AG08396 (cell line): Measurements from ENCODE around the gene MAGOHB.
"Not testable (repeated sequence)": the region's sequence is repeated elsewhere in the genome, so short reads cannot be mapped to it uniquely, and the experiment has no call there.

ENCODE experiments used
- DNase-seq: peaks from one replicate; pipeline ENCODE4 v3.0.0; 2012; ENCODE audit warnings: low spot score, mixed read lengths

MAGOHB gene

DNA sequence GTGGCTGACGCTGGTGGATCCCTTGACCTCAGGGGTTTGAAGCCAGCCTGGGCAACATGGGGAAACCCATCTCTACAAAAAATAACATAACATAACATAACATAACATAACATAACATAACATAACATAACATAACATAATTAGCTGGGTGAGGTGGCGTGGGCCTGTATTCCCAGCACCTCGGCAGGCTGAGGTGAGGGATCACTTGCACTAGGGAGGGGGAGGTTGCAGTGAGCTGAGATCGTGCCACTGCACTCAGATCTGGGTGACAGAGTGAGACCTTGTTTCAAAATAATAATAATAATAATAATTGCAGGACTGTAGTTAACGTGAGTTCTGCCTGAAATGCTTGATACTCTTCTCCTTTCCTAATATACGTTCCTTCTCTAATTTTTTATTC, 1.3 kb downstream of the MAGOHB start:
- no peak for DNase-seq

DNA sequence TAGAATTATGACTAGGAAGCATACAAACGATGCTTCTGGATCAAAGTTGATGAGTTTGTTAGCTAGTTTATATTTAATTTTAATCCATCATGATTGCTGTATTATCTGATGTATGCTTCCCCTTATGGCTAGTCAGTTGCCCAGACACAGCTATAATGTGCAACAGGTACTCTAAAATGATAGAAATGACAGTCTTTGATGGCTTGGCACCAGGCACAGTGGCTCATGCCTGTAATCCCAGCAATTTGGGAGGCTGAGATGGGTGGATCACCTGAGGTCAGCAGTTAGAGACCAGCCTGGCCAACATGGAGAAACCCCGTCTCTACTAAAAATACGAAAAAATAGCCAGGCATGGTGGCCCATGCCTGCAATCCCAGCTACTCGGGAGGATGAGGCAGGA, 2.2 kb downstream of the MAGOHB start:
- not testable (repeated sequence) for DNase-seq

DNA sequence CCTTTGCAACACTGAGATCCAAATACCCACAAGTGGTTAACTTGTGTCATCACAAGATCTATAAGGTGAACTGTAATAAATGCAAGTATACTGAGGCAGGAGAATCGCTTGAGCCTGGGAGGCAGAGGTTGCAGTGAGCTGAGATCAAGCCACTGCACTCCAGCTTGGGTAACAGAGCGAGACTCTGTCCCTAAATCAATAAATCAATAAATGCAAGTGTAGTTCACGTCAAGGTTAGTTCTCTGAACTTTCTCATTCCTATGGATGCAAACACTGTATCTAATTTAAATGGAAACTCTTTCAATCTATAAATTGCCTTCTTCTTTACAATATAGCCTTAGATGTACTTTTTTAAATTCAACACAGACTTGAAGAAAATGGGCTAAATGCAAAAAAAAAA, 3.2 kb downstream of the MAGOHB start:
- DNase-seq, result no peak

DNA sequence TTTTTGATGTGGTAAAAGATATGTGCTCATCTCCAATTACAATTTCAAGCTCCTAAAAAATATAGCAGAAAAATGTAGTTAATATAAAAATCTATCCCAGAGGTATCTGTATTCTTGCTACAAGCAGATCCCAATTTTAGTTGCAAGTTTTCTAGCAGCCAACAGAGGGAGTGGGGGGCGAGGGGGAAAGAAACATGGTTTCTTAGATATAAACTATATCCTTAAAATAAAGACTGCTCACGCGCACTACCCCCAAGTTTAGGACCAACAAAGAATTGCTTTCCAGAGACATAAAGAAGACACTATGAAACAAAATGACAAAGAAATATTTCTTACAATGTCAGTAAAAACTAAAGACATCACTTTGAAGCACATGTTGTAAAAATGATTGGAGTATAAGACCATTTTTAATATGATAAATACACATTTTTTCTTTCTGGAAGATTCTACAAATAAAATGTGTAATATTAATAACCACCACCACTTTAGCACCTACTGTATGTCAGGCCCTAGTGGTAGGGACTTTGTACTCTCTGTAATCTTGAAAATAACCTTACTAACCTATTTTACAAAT, 5.4 kb downstream of the MAGOHB start:
- DNase-seq, result no peak

DNA sequence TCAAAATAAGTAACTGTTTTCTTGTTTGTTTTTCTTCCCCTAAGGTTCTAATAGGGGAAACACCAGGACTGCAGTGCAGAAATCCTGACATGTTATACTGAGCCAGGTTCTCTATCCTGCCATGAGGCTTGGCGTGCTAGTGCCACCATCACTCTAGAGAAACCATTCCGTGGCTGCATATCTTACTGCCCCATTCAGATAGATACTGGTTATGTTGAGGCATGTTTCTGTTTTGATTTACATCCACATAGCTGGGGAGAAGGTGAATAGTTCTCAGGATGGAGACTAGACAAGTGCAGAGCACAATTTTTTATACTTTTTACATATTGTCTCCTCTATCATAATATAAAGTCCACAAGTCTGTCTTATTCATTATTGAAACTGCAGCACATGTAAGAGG, 11.5 kb downstream of the MAGOHB start:
- DNase-seq, result no peak

DNA sequence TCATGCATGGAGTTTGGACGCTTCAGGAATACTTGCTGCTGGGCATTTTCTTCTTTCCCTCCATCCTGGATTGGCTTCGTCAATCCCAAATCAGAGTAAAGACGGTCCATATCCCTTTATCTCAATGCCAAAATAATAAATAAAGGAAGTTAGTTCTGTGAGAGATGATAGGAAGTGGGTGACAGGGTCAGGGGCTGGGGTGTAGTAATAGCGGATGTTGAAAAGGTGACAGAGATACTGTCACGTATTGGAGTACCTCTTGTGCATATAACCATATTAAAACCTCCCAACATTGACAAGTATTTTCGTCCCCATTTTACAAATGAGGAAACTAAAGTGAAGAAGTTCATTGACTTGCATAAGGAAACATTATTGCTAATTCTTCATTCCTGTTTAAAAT, 12.4 kb downstream of the MAGOHB start:
- DNase-seq, result no peak

DNA sequence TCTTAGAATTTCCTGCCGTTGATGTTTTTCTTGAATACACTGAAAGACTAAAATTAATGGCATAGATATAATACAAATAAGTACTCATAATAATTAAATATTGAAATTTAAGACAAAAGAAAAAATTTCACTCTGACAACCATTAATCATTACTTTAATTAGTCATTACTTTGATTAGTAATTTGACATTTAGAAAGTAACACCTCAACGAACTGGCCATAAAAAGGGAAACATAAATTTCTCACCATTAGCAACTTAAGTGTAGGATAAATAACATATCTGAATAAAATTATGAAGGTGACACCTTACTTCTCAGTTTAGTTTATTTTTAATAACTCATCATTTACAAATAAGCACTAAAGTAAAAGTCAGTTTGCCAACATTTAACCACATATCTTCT, 17.5 kb downstream of the MAGOHB start:
- no peak for DNase-seq

DNA sequence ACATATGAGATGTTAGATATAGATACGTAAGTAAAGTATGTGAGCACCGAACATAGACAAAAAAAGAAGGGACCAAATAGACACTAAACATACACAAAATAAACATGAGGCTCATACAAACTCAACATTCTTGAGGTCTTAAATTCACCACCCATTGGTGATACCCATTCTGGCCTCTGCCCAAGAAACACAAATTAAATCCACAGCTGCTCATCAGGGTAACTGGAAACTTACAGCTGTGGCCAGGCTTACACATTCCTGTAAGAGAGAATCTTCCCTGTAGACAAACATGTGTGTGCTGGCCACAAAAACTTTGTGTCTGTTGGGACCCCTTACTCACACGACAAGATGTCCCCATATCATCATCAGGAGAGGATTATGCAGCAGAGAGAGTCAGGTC, 22.4 kb downstream of the MAGOHB start:
- no peak for DNase-seq

DNA sequence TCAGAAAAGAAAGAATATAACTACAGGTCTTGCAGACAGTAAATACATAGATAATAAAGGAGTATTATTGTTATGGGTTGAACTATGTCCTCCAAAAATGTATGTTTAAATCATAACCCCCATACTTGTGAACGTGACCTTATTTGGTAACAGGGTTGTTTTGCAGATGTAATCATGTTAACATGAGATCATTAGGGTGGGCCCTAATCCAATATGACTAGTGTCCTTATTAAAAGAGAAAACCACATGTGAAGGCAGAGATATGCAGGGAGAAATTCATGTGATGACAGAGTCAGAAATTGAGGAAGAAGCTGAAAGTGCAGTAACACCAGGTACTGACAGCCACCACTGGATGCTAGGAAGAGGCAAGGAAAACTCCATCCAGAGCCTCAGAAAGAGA, 29.0 kb downstream of the MAGOHB start:
- no peak for DNase-seq

DNA sequence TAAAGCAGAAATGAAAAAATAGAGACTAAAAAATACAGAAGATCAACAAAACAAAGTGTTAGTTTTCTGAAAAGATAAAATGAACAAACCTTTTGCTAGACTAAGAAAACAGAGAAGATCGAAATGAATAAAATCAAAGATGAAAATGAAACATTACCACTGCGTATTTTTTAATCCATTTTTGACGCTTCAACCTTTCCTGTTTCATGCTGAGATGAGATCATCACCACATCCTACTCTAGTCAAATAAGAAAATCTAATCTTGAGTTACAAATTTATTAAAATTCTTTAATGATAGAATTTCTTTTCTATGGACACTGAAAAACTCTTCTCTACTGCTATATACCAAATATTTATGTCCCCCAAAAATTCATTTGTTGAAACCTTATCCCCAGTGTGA, 30.7 kb downstream of the MAGOHB start:
- no peak for DNase-seq

DNA sequence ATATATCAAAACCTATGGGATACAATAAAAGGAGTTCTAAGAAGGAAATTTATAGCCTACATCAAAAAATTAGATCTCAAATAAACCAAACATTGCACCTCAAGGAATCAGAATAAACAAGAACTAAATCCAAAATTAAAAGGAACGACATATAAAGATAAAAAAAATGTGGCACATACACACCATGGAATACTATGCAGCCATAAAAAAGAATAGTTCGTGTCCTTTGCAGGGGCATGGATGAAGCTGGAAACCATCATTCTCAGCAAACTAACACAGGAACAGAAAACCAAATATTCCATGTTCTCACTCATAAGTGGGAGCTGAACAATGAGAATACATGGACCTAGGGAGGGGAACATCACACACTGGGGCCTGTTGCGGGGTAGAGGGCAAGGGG, 31.3 kb downstream of the MAGOHB start:
- not testable (repeated sequence) for DNase-seq

DNA sequence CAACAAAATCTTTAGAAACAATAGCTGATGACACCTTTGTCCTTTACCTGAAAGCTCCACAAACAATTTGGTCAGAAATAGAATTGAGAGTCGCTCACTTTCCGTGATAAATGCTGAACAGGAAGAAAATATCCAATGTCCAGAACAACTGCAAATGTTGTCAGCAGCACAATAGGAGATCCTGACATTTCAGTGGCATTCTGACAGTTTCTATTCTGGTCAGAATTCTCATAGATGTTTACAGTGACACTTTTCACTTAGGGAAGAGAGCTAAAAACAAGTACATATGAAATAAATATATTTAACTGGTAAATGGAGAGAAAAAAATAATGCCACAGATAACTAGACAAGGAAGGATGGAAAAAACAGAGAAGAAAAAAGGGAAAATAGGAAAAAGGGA, 39.1 kb downstream of the MAGOHB start:
- no peak for DNase-seq

DNA sequence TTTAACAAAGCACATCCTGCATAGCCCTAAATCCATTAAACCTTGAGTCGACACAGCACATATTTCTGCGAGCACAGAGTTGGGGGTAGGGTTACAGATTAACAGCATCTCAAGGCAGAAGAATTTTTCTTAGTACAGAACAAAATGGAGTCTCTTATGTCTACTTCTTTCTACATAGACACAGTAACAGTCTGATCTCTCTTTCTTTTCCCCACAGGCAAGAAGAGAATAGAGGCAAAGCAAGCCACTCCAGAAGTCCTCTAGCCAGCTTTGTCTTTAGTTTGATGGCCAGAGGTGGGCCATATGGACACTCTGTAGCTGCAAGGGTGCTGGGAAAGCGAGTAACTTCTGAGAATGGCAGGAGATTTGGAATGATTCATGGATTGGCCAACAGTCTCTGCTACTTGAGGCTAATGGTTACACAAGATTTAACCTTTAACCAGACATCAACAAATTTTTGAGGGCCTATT, 41.4 kb downstream of the MAGOHB start:
- DNase-seq, result peak; percentile 46

DNA sequence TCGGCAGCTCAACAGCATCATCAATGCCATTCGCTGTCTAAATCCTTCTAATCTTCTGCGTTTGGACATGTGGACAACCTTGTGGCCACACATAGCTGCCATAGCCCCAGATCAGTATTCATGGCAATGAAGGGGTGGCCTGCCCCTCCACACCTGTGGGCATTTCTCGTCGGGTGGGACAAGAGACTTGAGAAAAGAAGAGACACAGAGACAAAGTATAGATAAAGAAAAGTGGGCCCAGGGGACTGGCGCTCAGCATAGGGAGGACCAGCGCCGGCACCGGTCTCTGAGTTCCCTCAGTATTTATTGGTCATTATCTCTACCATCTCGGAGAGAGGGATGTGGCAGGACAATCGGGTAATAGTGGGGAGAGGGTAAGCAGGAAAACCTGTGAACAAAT, 42.3 kb downstream of the MAGOHB start:
- no peak for DNase-seq

DNA sequence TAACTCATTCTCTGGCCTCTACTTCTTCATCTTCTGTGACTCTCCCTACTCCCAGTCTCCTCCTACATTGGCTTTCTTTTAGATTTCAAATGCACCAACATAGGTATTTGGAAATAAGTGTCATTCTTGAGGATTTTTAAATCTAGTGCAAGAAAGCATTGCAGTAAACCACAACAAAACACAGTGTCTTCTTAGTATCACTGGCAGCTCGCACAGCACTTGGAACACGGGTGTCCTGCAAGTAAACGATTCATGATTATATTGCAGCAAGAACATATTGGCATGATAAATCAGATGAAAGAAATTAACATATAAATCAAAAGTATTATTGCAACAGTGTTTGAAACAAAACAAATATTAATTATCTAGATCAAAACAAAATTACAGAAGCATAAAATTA, 45.6 kb downstream of the MAGOHB start:
- DNase-seq, result no peak

DNA sequence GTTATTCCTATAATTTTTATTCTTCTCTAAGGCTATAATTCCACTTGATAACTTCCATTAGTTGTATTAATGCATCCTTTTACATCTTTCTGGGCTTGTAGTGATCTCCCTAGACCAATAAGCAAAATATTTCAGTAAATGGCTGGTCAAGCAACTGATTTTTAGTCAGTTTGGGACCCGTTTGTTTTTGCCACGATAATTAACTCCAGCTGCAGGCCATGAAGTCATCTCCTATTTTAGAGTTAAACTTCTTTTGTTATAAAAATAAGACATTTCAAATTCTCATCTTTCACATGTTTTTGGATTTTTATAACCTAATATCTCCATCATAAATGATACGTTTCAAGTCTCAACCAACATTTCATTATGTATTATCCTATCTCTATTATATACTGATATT, 49.4 kb downstream of the MAGOHB start:
- no peak for DNase-seq

DNA sequence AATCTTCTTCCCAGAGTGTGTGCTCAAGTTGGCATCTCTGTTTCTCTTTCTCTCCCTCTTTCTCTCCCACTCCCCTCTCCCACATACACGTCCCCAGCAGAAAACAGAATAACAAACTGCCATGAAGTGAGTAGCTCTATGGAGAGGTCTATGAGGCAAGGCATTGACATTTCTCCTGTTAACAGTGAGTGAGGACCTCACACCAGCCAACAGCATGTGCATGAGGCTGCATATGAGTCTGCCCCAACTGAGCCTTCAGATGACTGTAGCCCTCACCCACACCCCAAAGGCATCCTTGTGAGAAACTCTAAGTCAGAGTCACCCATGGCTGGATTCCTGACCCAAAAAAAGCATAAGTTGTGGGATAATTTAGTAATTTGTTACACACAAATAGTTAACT, 50.4 kb downstream of the MAGOHB start:
- DNase-seq, result no peak

DNA sequence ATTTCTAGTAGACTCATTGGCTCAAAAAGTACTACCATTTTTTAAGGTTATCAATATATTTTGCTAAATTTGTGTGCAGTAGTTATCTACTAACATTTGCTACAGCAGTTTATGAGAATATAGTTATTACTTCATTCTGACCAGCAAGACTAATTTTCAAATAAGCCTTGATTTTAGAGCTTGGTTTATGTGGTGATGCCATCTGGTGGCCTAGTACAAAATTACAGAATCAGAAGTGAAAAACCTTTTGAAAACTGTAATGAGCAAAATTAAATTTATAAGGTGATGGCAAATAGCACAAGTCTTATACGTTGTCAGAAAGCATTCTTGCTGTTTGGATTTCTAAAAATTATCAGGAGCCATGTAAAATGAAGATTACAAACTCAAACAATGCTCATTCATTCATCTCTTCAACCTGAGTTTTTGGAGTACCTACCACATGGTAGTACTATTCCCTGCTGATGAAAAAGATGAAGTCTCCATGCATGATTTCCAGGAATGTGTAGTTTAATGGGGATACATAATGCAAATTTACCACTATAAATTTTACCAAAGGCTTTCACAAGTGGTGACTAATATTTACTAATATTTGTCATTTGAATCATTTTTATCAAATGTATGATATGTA, 51.0 kb downstream of the MAGOHB start:
- DNase-seq, result peak; percentile 24

DNA sequence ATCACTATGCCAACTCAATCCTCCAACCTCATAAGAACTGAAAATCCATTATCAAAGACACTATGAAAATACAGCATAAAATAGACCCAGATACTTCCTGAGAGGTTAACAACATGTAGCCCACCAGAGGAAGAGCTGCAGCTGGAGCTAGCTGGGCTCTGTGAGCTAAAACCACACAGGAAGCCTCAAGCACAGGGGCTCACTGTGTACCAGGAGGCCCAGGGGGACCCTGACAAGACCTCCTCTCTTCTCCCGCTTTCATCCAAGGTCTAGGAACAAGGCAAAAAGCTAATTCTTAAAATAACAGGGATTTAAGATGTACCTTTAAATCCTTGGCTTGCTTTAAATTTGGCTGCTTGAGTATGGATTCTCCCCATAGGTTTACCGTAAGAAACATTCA, 54.2 kb downstream of the MAGOHB start:
- no peak for DNase-seq

DNA sequence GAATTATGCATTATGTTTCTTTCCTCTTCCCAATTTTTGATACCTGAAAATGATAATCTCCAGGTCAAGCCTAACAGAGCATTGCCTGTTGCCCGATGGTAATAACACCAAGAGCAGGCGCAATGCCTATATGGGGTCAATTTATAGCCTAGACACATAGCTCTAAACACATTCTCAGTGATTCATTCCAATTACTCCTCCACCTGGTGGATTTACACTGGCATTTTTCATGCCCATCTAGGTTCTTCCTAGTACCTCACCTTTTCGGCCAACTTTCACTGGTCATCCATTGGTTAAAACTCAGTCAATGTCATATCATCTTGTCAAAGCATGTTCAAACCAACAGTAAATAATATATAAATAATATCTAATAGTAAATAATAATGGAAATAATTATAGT, 54.6 kb downstream of the MAGOHB start:
- no peak for DNase-seq

DNA sequence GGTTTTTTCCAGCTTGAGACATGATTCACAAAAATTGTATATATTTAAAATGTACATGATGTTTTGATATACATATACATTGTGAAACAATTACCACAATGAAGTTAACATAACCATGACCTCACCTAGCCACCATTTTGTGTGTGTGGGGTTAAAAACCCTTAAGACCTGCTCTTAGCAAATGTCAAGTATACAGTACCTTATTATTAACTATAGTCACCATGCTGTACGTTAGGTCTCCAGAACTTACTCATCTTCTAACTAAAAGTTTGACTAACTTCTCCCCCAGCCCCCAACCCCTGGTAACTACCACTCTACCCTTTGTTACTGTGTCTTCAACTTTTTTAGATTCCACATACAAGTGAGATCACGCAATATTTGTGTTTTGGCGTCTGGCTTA, 55.1 kb downstream of the MAGOHB start:
- DNase-seq, result no peak

DNA sequence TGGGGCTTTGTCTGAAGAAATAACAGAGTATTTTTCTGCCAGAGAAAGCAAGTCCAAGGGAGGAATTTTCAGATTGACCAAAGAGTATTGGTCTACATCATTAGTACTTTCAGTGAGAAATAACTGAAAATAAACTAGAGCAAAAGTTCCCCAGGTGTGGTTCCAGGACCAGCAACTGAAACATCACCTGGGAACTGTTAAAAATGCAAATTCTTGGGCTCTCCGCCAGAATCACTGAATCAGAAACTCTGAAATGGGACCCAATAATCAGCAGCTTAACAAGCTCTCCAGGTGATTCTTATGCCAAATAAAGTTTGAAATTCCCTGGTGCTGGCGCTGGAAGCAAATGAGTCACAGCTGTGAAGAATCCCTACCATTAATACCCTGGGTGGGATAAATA, 55.6 kb downstream of the MAGOHB start:
- DNase-seq, result no peak

DNA sequence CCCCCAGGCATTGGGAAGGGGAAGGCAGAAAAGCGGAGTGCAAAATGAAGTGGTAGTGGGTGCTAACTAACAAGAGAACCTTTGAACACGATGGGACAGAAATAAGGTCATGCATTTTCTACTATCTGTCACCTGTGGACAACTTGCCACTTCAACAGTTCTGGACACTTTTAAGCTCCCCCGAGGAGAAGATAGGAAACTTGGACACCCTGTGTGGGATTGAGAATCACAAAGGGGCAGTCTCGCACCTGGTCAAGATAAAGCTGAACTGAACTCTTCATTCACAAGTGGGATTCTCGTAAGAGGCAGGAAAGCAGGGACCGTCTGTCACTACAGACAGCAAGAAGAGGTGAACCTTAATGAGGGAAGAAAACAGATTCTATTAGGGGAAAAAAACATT, 56.1 kb downstream of the MAGOHB start:
- no peak for DNase-seq

DNA sequence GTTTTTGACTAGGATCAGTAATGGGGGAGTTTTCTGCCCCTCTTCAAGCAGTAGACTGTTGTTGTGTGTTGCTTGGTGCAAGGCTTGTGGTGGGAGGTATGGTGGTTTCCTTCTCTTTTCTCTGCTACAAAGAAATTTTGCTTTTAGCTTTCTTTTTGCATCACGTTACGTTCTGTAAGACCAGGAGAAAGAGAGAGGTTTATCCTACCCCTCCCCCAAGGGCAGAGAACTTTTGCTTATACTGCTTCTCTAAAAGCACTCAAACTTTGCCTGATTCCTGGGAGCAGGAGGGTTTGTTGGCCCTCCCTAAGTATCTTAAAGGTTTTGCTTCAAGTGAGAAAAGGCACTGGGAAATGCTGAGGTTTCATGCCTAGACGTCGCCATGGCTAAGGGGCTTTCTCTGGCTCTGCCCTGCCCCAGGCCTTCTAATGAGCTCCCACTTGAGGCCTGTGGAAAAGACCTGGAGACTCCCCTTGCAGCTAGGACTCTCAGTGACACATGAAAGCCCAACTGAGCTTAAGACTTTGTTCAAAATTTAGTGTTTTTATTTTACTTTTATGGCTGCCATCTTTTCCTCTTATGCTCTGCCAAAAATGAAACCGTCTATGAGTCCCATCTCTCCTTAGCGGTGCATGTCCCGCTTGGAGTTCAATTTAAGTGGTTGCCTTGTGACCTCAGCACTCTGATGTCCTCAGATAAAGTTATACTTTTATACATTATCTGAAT, 58.5 kb downstream of the MAGOHB start:
- no peak for DNase-seq
